NCI-H82 (cell line): ENCODE data around the gene MFSD12.
A peak's percentile ranks its signal among the peaks of the same experiment; 100 is the strongest.

Experiments
- DNase-seq: peaks from one replicate; lab custom pipeline; 2025; lab: John Stamatoyannopoulos, UW

MFSD12 gene

DNA sequence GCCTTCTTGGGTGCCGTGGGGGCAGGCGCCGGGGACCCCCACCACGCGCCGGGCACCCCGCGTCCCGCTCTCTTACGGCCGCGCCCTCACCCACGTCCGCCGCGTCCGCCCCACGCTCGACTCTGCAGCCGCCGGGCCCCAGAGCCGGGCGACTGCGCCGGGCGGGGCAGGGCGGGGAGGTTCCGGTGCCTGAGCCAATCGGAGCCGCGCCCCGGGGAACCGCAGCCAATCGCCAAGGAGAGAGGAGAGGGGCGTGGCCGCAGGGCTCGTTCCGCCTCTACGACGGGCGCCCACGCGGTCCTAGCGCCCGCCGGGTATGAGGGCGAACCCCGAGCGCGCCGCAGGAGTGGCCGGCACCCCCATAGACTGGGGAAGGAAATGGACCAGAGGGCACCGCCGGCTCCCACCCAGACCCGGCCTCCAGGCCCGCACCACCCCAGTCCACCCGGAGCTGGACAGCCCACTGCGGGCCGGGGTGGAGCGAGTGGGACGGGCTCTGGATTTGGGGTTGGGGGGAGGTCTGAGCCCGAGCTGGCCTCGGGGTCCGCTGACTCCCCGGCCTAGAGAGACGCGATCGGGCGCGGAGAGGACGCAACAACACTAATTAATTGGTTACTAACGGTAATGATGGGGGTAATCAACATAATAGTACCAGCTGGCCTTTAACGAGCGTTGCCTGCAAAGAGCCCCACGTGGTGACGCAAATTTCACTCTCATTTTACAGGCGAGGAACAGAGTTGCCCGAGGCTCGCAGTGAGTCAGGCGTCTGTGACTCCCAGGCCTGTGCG lies at the start of gene MFSD12:
Gene MFSD12 (minus strand): TSS at position 126 of the 788 bp plus-strand sequence. CDS start 183 bp downstream, outside the sequence.
- peak; percentile 94 for DNase-seq

DNA sequence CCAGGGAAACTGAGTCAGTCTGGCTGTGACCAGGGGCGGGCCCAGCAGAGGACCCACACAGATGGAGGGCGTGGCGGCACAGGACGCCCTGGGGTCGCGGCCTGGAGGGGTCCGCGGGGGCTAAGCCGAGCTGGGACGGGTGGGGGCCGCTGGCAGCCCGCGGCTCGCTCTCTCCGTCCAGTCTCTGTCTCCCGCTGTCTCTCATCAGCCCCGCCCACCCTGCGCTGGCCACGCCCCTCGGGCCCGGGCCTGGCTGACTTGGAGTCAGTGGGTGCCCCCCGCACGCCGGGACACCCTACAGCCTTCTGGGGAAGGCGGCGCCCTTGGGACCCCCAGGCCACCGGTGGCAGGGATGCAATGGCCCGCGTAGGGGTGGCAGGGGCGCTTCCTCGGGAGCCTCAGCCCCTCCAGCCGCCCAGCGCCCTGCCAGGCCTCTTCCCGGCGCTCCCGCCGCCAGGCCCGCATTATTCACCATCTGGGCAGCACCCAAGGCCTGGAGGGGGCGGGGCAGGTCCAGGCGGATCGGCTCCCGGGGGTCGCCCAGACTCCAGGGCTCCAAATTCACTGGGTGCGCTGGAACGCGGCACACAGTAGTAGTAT lies 49.4 kb upstream of the MFSD12 start, which contains the start of gene TBXA2R:
Gene TBXA2R (minus strand): TSS at position 186 of the 600 bp plus-strand sequence. CDS start 6,241 bp downstream, outside the sequence.
- DNase-seq, result peak; percentile 69

DNA sequence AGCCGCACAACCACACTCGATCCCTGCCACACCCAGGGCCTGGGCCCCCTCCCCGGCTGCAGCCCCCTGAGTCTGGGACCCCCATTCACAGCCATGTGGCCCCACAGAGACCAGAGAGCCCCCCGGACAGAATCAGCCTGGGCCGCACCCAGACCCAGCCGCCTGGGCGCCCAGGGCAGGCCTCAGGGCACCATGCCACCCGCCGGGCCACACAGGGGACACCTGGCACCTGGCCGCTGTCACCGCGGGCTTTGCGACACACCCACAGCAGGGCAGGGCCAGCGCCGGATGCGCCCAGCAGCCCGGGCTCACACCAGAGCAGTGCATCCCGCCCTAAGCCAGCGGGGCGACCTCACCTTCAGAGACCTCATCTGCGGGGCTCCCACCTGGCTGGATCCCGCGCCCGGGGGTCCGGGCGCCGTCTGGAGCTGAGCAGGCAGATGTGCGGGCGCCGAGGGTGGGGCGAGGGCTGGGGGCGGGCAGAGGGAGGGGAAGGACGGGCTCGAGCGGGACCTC lies 48.8 kb upstream of the MFSD12 start:
- peak; percentile 20 for DNase-seq

DNA sequence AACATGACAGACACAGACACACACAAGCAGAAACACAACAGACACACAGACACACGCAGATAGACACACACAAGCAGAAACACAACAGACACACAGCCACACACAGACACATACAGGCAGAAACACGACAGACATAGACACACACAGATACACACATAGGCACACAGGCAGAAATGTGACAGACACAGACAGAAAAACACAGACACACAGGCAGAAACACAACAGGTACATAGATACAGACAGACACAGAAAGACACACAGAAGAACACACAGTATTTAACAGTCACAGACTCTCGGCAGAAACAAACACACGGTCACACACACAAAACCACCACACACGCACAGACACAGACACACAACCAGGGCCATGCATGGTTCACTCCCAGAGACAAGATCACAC lies 48.4 kb upstream of the MFSD12 start:
- DNase-seq, result no peak

DNA sequence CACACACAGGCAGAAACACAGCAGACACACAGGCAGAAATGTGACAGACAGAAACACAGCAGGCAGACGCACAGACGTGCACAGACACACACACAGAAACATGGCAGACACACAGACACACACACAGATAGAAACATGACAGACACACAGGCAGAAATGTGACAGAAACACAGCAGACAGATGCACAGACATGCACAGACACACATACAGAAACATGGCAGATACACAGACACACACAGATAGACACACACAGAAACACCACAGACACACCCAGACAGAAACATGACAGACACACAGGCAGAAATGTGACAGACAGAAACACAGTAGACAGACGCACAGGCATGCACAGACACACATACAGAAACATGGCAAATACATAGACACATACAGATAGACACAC lies 48.0 kb upstream of the MFSD12 start:
- DNase-seq, result no peak

DNA sequence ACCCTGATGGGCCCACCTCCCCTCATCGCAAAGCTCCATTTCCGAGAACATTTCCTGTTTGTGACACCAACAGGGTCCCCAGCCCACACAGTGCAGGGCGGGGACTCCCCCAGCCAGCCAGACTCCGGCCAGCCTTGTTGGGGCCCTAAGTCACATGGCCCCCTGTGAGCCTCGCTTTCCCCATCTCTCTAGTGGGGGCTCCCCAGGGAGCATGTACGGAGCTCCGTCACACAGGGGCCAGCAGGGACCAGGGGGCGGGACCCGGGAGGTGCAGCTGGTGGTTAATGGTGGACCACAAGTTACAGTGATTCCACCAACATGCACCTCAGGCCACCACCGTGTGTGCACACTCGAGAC lies 47.6 kb upstream of the MFSD12 start:
- DNase-seq, result no peak

DNA sequence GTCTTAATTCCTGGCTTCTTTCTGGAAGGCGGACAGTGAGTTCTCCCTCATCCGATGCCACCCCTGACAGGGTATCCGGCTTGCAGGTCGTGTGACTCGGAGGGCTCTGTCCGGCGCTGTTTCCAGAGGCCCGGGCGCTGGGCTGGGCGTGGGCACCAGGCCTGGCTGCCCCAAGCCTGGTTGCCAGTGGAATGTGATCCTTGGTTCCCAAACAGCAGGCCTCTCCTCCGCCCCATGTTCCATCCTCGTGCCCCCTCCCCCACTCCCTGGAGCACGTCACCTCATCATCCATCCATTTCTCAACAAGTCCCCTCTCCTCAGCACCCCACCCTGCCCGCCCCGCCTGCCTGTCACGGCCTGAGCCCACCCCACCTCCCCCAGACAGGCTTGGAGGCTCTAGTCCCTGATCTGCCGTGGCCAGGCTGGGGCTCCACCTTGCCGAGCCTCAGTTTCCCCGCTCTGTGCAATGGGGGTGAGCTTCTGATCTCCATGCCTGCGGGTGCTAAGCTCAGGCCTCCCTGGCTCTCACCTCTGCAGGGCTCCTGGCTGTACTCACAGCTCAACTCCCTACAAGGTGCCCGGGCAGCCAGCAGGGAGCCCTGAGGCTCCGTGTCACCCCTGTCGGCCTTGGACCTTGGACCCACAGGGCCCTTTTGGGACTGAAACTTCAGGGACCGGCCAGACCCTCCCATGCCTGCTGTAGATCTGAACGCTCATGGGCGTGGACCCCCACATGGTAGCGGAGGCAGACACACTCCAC lies 47.0 kb upstream of the MFSD12 start:
- no peak for DNase-seq

DNA sequence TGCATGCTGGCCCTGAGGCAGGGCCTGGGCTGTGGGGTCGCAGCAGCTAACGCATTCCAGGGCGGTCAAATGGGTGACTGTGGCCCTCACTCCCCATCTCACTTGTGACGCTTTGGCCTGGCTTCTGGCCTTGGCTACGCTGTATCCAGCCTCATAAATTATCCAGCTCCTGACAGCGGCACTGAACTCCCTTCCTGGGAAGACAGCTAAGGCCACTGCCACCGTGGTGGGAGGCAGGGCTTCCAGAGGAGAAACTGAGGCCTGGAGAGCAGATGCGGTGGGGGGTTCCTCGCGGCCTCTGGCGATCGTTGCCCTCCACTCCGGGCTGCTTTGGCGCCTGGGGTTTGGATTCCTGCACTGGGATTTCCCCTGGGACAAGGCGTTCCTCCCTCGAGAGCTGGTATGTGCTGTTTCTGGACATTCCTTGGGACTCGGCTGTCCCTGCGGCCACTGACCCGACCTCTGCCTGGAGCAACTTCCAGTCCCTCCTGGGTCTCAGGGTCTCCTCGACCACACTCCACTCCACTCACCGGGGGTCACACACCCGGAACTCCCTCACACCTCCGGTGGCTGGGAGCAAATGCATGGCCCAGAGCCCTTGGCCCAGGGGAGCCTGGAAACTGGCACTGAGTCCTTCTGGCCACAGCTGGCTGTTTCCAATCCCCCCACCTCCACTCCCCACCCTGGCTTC lies 45.9 kb upstream of the MFSD12 start:
- DNase-seq, result no peak

DNA sequence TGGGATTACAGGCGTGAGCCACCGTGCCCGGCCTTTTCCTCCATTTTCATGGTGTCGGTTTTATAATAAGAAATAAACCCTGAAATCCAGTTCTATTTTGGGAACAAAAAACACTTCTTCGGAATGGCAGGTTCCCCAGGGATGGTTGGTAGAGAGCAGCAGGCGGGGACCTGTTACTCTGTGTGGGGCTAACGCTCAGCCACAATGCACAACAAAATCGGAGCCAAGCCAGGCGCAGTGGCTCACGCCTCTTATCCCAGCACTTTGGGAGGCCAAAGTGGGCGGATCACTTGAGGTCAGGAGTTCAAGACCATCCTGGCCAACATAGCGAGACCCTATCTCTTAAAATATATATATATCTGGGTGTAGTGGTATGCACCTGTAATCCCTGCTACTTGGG lies 43.6 kb upstream of the MFSD12 start:
- no peak for DNase-seq

DNA sequence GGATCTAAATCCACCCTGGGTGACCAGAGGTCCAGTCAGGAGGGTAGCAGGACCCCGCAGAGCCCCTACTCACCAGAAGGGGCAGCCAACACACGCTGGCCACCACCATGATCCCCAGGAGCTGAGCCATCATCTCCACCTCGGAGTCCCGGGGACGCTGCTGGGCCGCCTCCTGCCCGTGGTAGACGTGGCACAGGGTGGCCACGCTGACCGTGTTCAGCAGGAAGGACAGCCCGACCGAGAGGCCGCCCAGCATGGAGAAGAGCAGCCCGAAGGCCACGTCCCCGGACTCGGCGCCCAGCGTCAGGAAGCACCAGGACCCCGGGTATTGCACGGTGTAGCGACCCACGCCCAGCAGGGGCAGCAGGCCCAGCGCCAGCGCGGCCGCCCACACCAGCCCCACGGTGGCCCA lies 42.4 kb upstream of the MFSD12 start:
- no peak for DNase-seq

DNA sequence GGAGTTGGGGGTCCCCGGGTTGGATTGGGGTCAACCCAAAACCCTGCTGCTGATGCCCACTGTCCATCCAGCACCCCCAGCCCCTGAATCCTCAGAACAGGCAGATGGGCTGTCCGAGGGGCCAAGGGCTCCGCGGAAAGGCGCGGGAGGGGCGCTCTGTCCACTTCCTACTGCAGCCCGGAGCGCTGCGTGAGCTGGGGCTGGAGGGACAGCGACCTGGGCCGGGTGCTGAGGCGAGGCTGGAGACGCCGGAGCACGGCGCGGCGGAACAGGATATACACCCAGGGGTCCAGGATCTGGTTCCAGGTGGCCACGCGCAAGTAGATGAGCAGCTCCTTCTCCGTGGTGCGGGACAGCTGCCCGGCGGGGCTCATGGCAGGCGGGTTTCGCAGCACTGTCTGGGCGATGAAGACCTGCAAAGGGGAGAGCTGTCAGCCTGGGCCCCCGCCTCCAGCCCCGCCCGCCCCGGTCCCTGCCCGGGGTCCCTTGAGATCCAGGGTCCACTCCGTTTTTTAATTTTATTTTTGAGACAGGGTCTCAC lies 38.2 kb upstream of the MFSD12 start:
- DNase-seq, result no peak

DNA sequence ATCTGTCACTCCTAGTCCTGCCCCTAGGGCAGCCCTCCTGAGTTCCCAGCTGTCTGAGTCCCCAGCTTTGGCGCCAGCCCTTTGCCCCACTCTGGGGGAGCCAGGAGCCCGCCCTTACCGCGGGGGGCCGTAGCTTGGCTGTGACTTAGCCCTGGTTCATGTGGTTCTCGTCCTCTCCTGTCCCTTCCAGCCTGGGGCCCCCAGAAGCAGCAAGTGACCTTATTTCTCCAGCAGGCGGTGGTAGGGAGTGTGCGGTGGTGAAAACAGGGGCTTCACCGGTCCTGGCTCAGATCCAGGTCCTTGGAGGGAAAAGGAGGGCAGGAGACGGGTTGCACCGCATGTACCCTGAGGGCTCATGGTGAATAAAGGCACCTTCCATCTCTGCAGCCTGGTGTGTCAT lies 35.8 kb upstream of the MFSD12 start:
- no peak for DNase-seq

DNA sequence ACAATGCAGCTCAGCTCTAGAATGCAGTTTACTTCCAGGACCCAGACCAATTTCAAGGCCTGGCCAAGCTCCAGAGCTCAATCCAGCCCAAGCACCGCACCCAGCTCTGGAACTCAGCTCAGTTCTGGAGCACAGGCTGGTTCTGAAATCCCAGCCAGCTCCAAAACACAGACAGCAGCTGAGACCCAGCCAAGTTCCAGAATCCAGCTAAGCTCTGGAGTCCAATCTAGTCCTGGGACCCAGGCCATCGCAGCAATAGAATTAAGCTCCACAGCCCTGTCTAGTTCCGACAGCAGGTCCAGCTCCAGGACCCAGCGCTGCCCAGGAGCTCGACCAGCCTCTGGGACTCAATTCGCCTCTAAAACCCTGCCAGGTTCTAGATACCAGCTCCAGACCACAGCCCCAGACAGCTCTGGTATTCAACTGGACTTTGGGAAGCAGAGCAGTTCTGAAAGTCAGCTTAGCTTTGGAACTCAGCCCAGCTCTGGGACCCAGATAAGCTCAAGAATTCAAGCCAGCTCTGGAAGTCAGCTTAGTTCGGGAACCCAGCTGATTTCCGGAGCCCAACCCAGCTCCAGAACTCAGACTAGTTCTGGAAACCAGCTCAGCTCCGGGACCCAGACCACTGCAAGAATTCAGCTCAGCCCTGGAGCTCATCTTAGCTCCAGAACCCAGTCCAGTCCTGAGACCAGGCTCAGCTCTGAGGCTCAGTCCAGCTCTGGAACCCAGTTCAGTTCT lies 34.7 kb upstream of the MFSD12 start:
- no peak for DNase-seq

DNA sequence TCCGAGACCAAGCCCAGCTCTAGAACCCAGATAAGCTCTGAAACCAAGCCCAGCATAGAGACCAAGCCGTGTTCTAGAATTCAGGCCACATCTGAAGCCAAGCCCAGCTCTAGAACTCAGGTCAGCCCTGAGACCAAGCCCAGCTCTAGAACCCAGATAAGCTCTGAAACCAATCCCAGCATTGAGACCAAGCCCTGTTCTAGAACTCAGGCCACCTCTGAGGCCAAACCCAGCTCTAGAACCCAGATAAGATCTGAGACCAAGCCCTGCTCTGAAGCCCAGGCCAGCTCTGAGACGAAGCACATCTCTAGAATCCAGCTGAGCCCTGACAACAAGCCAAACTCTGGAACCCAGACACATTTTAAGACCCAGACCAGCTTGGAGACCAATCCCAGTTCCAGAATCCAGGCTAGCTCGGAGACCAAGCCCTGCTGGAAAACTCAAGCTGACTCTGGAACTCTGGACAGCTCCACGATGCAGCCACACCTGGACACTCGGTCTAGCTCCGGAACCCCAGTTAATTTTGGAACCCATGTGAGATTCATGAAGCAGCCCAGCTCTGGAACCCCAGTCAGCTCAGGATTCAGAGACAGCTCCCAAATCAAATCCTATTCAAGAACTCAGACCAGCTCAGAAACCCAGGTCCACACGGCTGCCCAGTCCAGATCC lies 33.7 kb upstream of the MFSD12 start:
- DNase-seq, result no peak

DNA sequence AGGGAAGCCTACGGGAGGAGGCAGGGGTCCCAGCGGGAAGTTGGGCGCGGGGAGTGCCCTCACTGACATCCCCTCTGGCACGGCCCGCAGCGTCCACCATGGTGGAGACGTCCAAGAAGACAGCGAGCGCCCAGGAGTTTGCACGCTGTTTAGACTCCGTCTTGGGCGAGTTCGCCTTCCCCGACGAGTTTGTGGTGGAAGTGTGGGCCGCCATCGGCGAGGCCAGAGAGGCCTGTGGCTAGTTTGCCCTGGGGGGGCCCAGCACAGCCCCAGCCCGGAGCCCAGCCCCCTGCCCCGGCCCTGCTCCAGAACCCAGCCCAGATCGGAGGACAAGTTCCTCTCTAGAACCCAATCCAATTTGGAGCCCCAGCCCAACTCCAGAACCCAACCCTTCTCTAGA lies 32.6 kb upstream of the MFSD12 start:
- DNase-seq, result no peak

DNA sequence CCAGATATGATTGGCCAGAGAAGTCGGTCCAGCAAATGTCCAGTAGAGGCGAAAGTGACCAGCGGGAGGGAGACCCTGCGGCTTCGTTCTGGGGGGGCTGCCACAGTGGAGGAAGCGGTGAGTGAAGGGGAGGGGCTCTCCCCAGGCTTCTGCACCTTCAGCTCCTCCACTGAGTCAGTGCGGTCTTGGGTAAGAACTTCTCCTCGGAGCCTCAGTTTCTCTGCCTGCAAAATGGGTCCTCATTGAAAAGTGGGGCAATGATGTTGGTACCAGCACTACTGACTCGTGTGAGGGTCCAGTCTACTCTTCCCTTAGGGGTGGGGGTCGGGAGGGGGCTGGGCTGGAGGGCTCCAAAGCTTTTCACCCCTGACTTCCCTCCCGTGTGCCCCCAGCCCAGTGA lies 32.1 kb upstream of the MFSD12 start:
- no peak for DNase-seq

DNA sequence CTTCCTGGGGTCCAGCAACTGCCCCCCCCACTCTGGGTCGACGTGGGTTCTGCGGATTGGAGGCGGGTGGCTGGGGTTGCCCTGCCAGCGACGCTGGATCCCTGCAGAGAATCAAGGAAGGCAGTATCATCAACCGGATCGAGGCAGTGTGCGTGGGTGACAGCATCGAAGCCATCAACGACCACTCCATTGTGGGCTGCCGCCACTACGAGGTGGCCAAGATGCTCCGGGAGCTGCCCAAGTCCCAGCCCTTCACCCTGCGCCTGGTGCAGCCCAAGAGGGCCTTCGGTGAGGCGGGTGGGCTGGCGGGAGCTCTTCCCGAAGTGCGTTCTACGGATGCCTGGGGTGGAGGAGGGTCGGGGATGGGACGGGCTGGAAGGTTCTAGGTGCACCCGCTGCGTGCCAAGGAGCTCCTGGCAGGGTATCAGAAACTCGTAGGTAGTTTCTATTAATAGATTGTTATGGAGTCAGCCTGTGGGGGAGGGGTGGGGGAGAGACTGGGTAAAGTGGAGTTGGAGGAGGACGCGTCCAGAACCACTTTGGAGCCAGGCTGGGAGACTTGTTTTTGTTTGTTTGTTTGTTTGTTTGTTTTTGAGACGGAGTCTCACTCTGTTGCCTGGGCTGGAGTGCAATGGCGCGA lies 29.4 kb upstream of the MFSD12 start:
- no peak for DNase-seq

DNA sequence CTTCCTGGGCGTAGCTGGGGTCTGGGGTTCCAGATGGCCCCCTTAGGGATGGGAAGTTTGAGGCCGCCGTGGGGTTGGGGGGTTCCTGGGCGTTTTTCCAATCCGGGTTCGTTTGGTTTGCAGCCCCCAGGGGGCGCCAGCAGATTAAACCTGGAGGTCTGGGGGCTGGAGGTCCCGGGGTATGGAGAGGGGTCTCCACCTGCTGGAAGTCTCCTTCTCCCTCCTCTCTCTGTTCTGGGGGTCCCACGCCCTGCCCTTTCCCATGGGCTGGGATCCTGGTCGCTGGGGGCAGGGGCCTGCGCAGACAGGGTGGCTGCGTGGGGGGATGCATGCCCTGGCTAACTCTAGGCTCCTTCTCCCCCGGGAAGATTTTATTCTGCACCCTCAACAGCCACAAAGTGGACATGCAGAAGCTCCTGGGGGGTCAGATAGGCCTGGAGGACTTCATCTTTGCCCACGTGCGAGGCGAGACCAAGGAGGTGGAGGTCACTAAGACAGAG lies 28.8 kb upstream of the MFSD12 start:
- DNase-seq, result peak; percentile 48

DNA sequence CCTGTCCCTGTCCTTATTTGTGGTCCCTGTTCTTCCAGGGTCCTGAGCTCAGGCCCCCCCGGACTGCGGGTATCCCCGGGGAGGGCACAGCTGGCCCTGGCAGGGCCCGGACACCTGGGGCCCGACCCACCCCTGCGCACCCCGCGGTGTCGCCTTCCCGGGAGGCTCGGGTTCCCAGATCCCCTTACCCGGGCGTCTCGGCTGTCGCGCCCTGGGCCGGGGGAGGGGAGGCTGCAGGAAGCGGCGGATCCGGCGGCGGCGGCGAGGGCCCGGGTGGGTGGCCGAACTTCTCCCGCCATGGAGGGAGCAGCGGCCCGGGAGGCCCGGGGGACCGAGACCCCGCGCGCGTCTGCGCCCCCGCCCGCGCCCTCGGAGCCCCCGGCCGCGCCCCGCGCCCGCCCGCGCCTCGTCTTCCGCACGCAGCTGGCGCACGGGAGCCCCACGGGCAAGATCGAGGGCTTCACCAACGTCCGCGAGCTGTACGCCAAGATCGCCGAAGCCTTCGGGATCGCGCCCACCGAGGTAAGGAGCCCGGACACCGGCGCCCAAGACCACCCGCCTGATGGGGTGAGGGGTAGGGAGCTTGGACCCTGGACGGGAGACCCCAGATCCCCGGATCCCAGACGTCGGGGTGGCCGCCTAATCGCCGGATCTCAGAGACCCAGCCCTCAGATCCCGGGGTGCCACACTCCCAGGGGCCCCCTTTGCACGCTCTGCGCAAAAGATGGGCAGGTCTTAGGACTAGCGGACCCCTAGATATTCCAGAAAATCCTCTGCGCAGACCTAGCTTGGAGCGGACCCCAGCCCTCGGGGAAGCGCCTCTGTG lies 28.1 kb upstream of the MFSD12 start, which contains the start of gene GIPC3:
Gene GIPC3 (plus strand): TSS at position 178 of the 826 bp plus-strand sequence. CDS start 120 bp downstream, at position 298.
- DNase-seq, result no peak
